ENCODE data around the gene GSTT2B. TPM values are rescaled to one million over a fixed set of nuclear protein-coding genes. Genes with fewer than 3 reads are reported as not detected.
"Not testable (repeated sequence)": the region's sequence is repeated elsewhere in the genome, so short reads cannot be mapped to it uniquely, and the experiment has no call there.

GSTT2B gene, protein sequence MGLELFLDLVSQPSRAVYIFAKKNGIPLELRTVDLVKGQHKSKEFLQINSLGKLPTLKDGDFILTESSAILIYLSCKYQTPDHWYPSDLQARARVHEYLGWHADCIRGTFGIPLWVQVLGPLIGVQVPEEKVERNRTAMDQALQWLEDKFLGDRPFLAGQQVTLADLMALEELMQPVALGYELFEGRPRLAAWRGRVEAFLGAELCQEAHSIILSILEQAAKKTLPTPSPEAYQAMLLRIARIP
- polyA plus RNA-seq (2013, experiment 1 of 2; ENCODE audit: insufficient read length), result 15.0 TPM
- 13.7 TPM for polyA plus RNA-seq (2013, experiment 2 of 2; ENCODE audit: insufficient read length)

- not testable (repeated sequence) for DNase-seq
Measured at GRCh38 chr22:23961084-23961771, at the start of gene GSTT2B. Gene GSTT2B (minus strand): TSS chr22:23961195. CDS start chr22:23961131, 64 bp downstream.

DNA sequence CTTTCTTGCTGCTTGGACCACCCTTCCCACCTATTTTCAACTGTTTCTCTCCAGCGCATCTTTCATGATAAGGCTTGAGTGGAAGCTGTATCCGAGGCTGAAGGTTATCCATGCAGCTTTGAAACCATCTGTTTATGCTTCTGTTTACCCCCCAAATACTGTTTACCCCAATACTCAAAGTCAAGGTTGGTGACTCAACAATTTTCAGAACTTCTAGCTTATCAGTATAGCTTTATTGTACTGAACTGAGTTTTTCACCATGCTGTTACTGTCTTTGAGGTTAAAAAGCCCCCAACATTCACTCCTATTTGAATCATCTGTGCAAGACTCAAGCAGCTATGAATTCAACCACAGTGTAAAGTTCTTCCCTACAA lies 49.0 kb upstream of the GSTT2B start:
- no peak for DNase-seq

DNA sequence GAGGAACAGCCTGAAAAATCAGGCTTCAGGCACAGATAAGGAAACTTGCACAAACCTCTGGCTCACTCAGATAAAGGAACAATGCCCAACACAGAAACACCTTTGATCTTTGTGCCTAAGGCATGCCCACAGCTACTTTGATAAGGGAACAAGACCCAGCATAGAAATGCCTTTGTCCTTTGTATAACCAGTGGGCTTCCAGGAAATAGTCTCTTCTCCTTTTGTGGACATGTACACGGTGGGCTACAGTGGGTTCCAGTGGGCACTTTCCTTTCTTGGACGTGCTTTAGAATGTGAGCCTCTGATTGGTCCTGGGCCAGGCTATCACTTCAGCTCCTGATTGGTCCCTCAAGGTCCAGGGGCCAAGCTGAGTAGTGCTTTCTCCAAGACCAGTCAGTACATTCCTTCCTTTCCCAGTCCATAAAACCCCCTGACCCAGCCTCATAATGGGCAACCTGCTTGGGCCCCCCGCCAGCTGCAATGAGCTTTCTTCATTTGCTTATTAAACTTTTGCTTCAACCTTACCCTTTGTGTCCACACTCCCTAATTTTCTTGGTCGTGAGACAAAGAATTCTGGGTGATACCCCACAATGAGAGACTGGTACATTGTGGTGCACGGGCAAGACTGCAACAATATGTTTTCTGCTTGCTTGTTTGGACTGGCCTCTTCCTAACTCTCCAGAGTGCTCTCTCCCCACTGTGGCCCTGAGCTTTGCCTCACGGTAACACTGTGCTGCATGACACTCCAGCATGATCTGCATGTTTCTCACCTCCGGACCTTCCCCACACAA lies 48.4 kb upstream of the GSTT2B start:
- DNase-seq, result no peak

DNA sequence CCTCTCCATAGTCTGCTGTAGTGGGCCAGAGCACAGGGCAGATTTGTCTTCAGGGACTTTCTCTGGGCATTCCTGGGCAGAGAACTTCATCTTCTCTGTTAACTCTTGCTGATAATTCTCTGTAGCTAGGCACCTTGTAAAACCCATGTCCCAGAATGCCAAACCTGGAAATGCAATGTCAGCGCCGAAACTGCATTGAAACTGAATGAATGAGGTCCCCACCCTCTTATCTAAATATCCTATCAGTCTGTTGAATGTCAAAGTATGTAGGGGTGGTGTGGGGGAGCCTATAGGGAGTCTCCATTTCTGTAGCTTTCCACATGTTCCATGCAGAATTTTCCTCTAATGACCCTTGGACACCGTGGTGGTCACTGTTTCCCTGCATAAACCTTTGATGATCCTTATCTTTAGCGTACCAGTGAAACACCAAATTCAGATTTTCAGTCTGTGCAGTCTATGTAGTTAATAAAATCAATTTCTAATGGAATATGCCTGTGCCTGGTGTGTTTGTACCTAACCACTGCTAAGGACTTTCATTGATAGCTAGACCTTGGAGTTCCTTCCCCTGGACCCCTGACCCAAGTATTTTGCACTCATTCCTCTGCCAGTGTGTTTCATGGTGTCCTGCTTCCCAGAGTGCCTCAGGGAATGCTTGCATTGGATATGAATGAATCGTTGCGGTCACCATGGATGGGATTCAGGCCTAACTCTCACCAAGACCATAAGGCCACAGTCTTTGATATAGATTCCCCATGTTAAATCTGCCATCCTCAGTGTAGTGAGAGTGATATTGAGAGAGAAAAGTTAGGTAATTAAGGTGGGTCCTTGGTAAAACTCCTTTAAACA lies 47.6 kb upstream of the GSTT2B start:
- no peak for DNase-seq

DNA sequence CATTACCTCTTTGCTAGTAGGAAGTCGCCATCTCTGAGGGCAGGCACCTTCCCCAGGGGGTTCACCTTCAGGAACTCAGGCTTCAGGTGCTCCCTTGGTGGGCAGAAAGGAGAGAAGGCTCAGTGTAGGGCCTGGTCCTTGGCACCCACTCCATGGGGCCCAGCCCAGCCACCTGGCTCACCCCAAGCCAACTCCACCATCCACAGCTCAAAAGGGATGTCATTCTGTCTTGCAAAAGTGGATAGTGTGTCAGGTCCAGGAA lies 47.0 kb upstream of the GSTT2B start:
- DNase-seq, result no peak

DNA sequence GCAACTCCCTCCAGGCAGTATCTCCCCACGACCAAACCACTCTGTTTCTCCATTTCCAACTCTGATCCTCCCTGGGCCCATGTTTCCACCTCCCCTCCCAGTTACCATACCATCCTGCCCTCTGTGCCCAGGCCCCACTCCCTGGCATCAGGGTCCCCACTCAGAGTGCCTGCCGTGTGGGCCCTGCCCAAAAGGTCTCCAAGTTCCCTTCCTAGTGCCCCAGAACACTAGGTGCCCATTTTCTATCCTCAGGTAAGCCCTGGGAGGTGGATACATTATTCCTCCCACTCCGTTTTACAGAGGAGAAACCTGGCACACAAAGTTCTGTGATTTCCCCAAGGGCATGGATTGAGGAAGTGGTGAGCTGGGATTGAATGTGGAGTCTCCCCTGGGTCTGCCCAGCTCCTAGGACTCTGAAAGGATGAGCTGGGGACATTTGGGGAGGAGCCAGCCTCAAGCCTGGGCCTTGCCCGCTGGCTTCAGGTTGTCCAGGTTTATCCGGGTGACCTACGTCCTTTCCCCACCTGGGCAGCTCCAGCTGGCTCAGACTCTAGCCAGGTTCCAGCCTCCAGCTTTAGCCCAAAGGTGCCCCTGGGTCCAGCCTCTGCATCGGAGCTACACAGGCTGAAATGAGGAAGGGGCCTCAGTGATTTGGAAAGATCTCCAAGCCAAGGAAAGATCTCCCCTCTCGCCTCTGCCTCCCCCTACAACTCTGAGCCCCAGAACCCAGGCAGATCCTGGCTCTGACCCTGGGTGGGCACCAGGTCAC lies 46.4 kb upstream of the GSTT2B start:
- DNase-seq, result no peak

DNA sequence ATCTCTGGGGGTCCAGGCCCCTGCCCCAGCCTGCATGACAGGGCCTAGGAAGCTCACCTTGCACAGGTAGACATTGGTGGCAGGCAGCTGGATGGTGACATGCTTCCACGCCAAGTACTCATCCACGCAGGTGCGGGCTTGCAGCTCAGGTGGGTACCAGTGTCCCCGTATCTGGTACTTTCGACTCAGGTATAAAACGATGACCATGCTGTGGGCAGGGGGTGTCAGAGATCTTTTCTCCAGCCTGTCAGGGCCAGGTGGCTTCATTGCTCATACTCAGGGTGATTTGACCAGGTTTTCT lies 45.9 kb upstream of the GSTT2B start:
- no peak for DNase-seq

GRCh38 chr22:24006207-24006913 lies 45.4 kb upstream of the GSTT2B start:
- no peak for DNase-seq

DNA sequence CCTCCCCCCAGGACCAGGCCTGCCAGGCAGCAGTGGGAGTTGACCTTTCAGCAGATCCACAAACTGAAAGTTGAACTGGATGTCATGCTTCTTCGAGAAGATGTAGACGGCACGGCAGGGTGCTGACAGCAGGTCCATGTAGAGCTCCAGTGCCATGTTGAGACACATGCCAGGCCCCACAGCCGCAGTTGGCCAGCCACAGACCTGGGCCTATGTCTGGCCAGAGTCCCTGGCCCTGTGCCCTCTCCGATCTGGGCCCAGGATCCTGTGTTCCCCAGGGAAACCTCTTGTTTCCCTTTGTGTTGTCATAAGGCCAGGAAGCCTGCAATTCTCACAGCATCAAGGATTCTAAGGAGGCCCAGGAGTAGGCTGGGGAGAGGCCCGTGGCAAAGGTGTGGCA lies 44.2 kb upstream of the GSTT2B start, which contains the start of gene GSTT4:
Gene GSTT4 (minus strand): TSS at position 253 of the 400 bp plus-strand sequence. CDS start 97 bp downstream, at position 156.
- no peak for DNase-seq

GRCh38 chr22:24003887-24004286 lies 42.9 kb upstream of the GSTT2B start:
- no peak for DNase-seq

- no peak for DNase-seq
Measured at GRCh38 chr22:24002851-24003250, 41.9 kb upstream of the GSTT2B start.

- DNase-seq, result no peak
Measured at GRCh38 chr22:24002272-24002671, 41.3 kb upstream of the GSTT2B start.

DNA sequence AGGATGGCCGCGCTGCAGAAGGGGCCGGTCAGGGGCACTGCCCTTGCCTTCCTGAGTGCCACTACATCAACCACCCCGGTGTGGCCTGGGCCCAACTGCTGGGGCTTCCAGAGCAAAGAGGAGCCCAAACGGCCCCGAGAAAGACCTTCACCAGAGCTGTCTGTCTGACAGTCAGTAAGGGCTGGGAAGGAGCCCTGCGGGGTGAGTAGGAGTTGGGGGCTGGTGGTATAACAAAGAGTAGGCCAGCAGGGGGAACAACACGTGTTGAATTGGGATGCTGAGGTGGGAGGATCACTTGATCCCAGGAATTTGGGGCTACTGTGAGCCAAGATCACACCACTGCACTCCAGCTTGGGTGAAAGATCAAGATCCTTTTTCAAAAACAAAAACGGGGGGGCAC lies 40.3 kb upstream of the GSTT2B start:
- DNase-seq, result no peak

- not testable (repeated sequence) for DNase-seq
Measured at GRCh38 chr22:23999779-24000178, 38.8 kb upstream of the GSTT2B start.

GRCh38 chr22:23997092-23997491 lies 36.1 kb upstream of the GSTT2B start:
- DNase-seq, result no peak

DNA sequence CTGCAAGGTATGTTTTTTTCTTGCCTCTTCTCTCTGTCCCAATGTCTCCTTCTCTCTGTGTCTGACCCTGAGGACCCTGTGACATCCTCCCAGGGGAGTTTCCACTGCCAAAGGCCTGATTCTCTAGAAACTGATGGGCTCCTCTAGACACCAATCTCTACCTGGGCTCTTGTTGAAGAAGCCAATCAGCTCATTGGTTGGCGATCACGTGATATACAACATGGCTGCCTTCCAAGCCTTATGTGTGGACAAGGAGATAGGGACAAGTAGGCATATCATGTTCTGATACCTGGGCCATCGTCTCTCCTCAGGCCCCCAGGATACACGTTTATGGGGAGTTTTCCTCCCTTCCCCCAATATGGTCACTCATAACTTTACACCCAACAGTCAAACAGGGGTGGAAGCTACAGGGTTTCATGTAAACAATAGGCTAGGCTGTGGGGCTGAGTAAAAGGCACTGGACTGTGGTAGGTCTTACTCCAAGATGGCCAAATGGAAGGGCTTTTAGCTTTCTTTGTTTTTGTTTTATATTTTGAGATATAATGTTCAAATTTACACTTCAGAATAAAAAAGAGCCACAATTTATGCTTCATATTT lies 32.7 kb upstream of the GSTT2B start:
- DNase-seq, result not testable (repeated sequence)

DNA sequence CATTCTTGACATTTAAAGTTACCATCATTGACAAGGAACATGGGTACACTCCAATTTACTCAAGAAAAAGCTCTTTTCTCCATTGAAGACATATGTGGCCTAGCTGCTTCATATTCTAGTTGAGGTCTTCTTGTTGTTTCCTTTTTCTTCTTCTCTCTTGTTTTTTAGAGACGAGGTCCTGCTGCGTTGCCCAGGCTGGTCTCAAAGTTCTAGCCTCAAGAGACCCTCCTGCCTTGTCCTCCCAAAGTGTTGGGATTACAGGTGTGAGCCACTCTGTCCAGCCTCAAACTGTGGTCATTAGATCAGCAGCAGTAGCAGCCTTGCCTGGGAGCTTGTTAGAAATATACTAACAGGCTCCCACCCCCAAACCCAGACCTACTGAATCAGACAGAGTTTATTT lies 32.1 kb upstream of the GSTT2B start:
- not testable (repeated sequence) for DNase-seq

DNA sequence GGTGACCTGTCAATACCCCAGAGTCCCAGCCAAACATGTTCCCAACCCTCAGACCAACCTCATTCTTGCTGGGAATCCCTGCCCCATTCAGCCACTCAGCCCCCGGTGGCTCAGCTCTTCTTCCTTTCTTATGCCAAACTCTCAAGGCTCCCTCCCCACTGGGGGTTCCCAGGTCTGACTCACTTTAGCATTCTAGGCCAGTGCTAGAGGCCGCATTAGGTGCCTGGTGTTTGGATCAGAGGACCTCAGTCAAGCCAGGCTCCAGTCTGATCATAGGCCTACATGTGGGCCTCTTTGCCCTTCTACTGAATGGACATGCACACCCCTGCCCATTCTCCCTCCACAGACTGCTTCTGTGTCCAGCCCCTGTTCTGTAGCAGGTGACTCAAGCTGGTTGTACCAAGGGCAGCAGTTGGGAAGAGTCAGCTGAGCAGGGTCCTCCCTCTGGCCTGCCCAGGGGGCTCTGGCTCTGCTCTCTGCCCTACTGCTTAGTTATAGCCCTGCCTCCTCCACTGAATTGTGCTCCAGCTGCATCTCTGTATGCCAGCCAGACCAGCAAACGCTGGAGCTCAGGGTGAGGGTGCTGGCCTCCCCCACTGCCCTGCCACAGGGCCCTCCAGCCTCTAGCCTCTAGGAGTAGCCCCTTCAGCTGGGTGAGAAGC lies 28.7 kb upstream of the GSTT2B start:
- not testable (repeated sequence) for DNase-seq

DNA sequence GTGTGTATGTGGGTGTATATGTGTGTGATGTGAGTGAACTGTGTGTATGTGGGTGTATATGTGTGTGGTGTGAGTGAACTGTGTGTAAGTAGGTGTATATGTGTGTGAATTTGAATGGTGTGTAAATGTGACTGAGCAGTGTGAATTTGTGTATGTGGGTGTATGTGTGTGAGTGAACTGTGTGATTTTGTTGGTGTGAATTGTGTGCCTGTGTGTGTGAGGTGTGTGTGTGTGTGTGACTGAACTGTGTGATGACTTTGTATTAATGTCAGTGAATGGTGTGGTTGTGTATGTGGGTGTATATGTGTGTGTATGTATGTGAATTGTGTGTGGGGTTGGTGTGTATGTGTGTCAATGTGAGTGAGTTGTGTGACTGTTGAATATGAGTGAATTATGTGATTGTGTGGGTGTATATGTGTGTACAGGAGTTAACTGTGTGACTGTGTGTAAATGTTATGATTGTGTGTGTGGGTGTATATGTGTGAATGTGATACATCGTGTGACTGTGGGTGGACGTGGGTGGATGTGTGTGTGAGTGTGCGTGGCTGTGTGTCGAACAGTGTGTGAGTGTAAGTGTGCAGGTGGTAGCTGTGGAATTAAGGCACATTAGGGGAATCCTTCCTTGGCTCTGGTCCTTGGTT lies 25.7 kb upstream of the GSTT2B start:
- DNase-seq, result not testable (repeated sequence)

GRCh38 chr22:23986089-23986488 lies 25.1 kb upstream of the GSTT2B start:
- DNase-seq, result not testable (repeated sequence)
